LNCAP (cell line): ENCODE results near the gene STEAP3.

Experiments
- TF ChIP-seq, protein P1 (sequence below): fragments of 450-650 bp; IDR thresholded peaks from 2 replicates; pipeline ENCODE4 v1.5.1; 2017; ENCODE audit warnings: mild to moderate bottlenecking

The STEAP3 gene

DNA sequence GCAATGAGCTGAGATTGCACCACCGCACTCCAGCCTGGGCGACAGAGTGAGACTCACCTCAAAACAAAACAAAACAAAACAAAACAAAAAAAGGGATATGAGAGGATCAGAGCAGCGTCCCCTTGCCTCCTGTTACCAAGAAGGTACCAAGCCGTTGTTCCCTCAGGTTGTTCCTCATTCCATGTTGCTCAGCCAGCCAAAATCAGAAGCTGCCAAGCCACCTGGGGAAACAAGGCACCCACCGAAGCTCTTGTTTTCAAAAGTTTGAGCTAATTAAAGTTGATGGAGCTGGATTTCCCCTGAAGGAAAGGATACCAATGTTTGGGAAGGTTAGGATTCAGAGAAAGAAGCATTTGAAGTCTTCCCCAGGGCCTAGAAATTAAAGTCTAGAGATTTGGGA, 21.8 kb upstream of the STEAP3 start:
- TF ChIP-seq, protein P1, sequence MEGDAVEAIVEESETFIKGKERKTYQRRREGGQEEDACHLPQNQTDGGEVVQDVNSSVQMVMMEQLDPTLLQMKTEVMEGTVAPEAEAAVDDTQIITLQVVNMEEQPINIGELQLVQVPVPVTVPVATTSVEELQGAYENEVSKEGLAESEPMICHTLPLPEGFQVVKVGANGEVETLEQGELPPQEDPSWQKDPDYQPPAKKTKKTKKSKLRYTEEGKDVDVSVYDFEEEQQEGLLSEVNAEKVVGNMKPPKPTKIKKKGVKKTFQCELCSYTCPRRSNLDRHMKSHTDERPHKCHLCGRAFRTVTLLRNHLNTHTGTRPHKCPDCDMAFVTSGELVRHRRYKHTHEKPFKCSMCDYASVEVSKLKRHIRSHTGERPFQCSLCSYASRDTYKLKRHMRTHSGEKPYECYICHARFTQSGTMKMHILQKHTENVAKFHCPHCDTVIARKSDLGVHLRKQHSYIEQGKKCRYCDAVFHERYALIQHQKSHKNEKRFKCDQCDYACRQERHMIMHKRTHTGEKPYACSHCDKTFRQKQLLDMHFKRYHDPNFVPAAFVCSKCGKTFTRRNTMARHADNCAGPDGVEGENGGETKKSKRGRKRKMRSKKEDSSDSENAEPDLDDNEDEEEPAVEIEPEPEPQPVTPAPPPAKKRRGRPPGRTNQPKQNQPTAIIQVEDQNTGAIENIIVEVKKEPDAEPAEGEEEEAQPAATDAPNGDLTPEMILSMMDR = no peak

- TF ChIP-seq, protein P1 = no peak
Measured at GRCh38 chr2:119202610-119203310, 20.9 kb upstream of the STEAP3 start.

DNA sequence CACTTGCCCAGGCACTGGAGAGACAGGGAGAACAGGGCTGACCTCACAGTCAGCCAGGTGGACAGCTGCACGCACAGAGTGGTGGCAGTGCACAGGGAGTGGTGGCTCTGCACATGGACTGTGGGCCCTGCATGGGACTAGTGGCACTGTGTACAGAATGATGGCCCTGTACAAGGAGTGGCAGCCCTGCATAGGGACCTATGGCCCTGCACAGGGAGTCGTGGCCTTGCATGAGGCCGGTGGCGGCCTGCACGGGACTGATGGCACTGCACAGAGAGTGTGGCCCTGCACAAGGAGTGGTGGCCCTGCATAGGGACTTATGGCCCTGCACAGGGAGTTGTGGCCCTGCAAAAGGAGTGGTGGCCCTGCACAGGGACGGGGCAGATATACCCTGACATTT, 19.1 kb upstream of the STEAP3 start:
- TF ChIP-seq, protein P1 = no peak

- TF ChIP-seq, protein P1 = no peak
Measured at GRCh38 chr2:119205001-119205706, 18.5 kb upstream of the STEAP3 start.

DNA sequence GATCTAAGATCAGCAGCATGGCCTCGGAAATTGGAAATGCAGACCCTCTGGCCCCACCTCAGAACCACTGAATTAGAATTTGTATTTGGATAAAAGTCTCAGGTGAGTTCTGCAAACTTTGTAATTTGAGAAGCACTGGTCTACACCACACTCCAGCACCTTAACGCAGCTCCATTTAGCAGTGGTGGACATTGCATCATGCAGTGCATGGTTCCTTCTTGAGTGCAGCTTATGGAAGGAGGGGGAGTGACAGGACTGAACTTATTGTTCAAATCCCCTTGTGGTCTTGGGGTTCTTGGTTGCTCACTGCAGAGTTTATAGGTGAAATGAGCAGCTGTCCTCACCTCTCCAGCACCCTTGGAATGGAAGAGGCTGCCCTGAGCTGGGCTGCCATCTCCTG, 17.4 kb upstream of the STEAP3 start:
- TF ChIP-seq, protein P1 = no peak

DNA sequence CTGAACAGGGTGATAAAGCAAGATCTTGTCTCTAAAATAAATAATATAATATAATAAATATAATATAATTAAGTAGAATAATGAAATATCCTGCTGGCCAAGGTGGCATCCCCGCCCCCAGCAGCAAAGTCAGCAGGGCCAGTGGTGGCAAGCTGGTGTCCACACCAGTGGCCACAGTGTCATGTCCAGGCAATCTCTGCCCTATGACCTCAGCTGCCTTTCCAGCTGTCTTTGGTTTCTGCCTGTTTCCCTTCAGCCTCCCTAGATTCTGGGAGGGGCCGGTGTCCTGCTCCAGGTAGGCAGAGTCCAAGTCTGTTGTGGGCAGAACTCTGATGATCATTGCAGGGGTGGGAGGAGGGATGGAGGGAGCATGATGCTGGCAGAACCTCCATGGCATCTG, 16.2 kb upstream of the STEAP3 start:
- TF ChIP-seq, protein P1 = no peak

DNA sequence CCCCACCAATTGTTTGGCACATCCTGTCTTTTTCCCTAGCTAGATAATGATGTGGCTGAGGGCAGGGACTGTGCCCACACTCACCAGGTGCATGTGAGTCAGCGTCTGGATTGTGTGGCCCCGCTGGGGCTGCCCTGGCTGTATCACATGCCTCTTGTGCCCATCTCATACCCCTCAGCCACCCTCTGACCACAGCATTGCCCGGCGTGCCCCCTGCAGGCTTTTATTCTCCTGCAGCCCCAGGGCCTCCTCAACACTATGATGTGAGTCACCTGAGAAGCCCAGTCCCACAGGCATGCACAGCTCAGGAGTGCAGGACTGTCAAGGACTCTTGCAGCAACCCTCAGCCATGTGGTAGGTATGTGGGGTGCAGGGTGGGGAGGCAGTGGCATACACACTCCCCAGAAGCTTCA, 14.8 kb upstream of the STEAP3 start:
- TF ChIP-seq, protein P1 = no peak
